ENCODE data around the gene B3GLCT. TPM values are rescaled to one million over a fixed set of nuclear protein-coding genes. Genes with fewer than 3 reads are reported as not detected.

The B3GLCT gene
- total and polyA plus RNA-seq, 2 of the 13 experiments (the other 11 are each of a cell fraction or from before 2014, with no cell fraction given): 2.0 to 7.1 TPM

- no peak for TF ChIP-seq CTCF (CRISPR knock-in tag; IDR thresholded peaks at IDR 0.05)
- no peak for TF ChIP-seq AGO1 (IDR thresholded peaks at IDR 0.05; ENCODE audit: low read depth, low read length, poor library complexity, severe bottlenecking)
- TF ChIP-seq JDP2 (CRISPR knock-in tag; IDR thresholded peaks at IDR 0.05; ENCODE audit: borderline replicate concordance): no peak
- TF ChIP-seq ZC3H13 (CRISPR knock-in tag; IDR thresholded peaks at IDR 0.05): no peak
- TF ChIP-seq ZNF367 (CRISPR knock-in tag; IDR thresholded peaks at IDR 0.05; ENCODE audit: borderline replicate concordance): no peak
- no peak for TF ChIP-seq ATAD3A (CRISPR knock-in tag; IDR thresholded peaks at IDR 0.05)
- TF ChIP-seq FOXK2 (IDR thresholded peaks at IDR 0.05): 0 out of 2 replicates have a peak, but pooled peaks have one; percentile 13
- TF ChIP-seq MYPOP (CRISPR knock-in tag; IDR thresholded peaks at IDR 0.05): peak; percentile 20
- peak; percentile 79 for TF ChIP-seq ZNF574 (CRISPR knock-in tag; IDR thresholded peaks at IDR 0.05)
- TF ChIP-seq ZFX (CRISPR knock-in tag; IDR thresholded peaks at IDR 0.05; ENCODE audit: low read depth): peak; percentile 48
- TF ChIP-seq TOPORS (CRISPR knock-in tag; IDR thresholded peaks at IDR 0.05): no peak
- TF ChIP-seq CENPX (CRISPR knock-in tag; IDR thresholded peaks at IDR 0.05): no peak
- no peak for TF ChIP-seq MTF1 (CRISPR knock-in tag; IDR thresholded peaks at IDR 0.05)
- TF ChIP-seq TAF1 (CRISPR knock-in tag; IDR thresholded peaks at IDR 0.05): no peak
- no peak; the same call in 1 of the 2 replicates for TF ChIP-seq FOSL2 (CRISPR knock-in tag; IDR thresholded peaks at IDR 0.05)
- TF ChIP-seq ZNF879 (CRISPR knock-in tag; IDR thresholded peaks at IDR 0.05): no peak
- no peak; the same call in 1 of the 2 replicates for TF ChIP-seq ZNF703 (CRISPR knock-in tag; IDR thresholded peaks at IDR 0.05; ENCODE audit: borderline replicate concordance)
- no peak for TF ChIP-seq ZNF24 (IDR thresholded peaks at IDR 0.05)
- TF ChIP-seq HNF1A (IDR thresholded peaks at IDR 0.05; ENCODE audit: low read depth): no peak
- no peak for TF ChIP-seq HNF1A (CRISPR knock-in tag; IDR thresholded peaks at IDR 0.05; ENCODE audit: borderline replicate concordance)
- TF ChIP-seq TRIM24 (CRISPR knock-in tag; IDR thresholded peaks at IDR 0.05): no peak
Measured at GRCh38 chr13:31162151-31163008, 37.4 kb upstream of the B3GLCT start (continued).
